HCT116 (cell line): ENCODE results near the gene UAP1.

Experiments used
- CEBPB ChIP-seq: IDR thresholded peaks from 2 replicates; pipeline ENCODE4 v1.6.1; 2012; ENCODE audit warnings: low read depth
- CTCF ChIP-seq, 3 experiments: fragments of 200-600 bp in 1 of 3; sonication (generic) in 1 of 3; IDR thresholded peaks in 2 of 3; conservative IDR thresholded peaks in 1 of 3; 2 replicates each; pipeline ENCODE4 v1.5.1; 2012 to 2017; ENCODE audit warnings: low read depth in 2 of 3, low read length in 2 of 3, antibody characterized with exemption in 1 of 3, borderline replicate concordance in 1 of 3, control low read depth in 1 of 3, mild to moderate bottlenecking in 1 of 3, mixed read lengths in 1 of 3, mixed run types in 1 of 3, moderate library complexity in 1 of 3; ENCODE audit not compliant: insufficient read depth in 1 of 3
- EZH2 ChIP-seq: fragments of 200-600 bp; sonication (generic); IDR thresholded peaks from 2 replicates; pipeline ENCODE4 v1.6.1; 2017; ENCODE audit warnings: antibody characterized with exemption, mixed run types
- POLR2A ChIP-seq: IDR thresholded peaks from 2 replicates; pipeline ENCODE4 v1.7.0; 2011; ENCODE audit warnings: borderline replicate concordance; ENCODE audit not compliant: insufficient read depth, insufficient read length; ENCODE audit errors: extremely low read depth
- POLR2AphosphoS5 ChIP-seq: IDR thresholded peaks from 2 replicates; pipeline ENCODE4 v1.6.1; 2011; ENCODE audit warnings: mild to moderate bottlenecking, low read depth, low read length, moderate library complexity
- SIN3A ChIP-seq: IDR thresholded peaks from 2 replicates; pipeline ENCODE4 v1.6.1; 2012; ENCODE audit warnings: low read depth
- TF ChIP-seq, protein P1 (sequence below): IDR thresholded peaks from 2 replicates; pipeline ENCODE4 v1.6.1; 2012; ENCODE audit warnings: low read depth
- TF ChIP-seq, protein P2 (sequence below): IDR thresholded peaks from 2 replicates; pipeline ENCODE4 v1.6.1; 2012

- TF ChIP-seq POLR2AphosphoS5 (no peak), CTCF (IDR thresholded peaks at IDR 0.05 in 2 of 3, conservative IDR thresholded peaks at IDR 0.05 in 1 of 3; ENCODE audit: borderline replicate concordance in 1 of 3, insufficient read depth in 1 of 3, low read depth in 2 of 3, low read length in 2 of 3) (no peak), CEBPB (no peak), SIN3A (no peak), EZH2 (no peak), POLR2A (no peak)
- TF ChIP-seq, protein P1, sequence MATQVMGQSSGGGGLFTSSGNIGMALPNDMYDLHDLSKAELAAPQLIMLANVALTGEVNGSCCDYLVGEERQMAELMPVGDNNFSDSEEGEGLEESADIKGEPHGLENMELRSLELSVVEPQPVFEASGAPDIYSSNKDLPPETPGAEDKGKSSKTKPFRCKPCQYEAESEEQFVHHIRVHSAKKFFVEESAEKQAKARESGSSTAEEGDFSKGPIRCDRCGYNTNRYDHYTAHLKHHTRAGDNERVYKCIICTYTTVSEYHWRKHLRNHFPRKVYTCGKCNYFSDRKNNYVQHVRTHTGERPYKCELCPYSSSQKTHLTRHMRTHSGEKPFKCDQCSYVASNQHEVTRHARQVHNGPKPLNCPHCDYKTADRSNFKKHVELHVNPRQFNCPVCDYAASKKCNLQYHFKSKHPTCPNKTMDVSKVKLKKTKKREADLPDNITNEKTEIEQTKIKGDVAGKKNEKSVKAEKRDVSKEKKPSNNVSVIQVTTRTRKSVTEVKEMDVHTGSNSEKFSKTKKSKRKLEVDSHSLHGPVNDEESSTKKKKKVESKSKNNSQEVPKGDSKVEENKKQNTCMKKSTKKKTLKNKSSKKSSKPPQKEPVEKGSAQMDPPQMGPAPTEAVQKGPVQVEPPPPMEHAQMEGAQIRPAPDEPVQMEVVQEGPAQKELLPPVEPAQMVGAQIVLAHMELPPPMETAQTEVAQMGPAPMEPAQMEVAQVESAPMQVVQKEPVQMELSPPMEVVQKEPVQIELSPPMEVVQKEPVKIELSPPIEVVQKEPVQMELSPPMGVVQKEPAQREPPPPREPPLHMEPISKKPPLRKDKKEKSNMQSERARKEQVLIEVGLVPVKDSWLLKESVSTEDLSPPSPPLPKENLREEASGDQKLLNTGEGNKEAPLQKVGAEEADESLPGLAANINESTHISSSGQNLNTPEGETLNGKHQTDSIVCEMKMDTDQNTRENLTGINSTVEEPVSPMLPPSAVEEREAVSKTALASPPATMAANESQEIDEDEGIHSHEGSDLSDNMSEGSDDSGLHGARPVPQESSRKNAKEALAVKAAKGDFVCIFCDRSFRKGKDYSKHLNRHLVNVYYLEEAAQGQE: no peak
- TF ChIP-seq, protein P2, sequence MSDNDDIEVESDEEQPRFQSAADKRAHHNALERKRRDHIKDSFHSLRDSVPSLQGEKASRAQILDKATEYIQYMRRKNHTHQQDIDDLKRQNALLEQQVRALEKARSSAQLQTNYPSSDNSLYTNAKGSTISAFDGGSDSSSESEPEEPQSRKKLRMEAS: no peak
These were observed 18.8 kb downstream of the UAP1 start for GRCh38 chr1:162580308-162580707.
